Measurements from ENCODE around the gene ZBTB14. TPM values are rescaled to one million over a fixed set of nuclear protein-coding genes. Genes with fewer than 3 reads are reported as not detected.

Gene ZBTB14
- total RNA-seq, 1 donor from 2014 or later: 33.4 TPM

DNA sequence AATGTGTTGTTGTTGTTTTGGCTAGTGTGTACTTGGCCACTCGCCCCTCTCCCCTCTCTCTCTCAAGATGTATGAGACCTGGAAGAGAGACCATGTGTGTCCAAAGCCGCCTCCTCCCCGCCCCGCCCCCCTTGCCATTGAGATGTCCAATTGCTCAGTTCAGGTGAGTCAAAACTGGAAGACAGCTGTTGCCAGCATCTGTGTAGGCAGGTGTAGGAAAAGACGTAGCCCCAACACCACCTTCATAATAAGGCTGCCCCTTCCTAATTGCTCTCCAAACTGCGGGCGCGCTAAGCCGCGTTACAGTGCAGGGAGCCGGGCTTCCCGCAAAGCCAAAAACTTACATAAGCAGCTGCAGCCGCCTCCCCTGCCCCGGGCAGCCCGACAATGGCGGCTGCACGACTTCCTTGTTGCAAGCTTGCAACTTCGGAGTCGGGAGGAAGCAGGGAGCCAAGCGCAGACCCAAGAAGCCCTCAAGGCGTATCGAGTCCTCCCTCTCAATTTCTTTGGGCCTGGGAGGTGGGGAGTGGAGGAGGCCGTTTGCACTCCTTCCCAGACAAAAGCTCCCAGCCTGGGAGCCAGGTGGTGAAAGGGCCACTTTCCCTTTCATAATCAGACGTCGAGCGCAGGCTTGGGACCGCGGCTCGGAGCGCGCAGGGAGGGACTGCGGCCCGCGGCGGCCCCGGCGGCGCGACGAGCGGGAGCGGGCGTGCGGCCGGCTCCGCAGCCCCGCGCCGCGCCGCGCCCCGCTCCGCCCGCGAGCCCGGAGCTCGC lies 882 bp downstream of the ZBTB14 start:
- FAIRE-seq: no peak
- peak; percentile 14 to 31 for DNase-seq (ENCODE audit: low spot score in 2 of 2)

DNA sequence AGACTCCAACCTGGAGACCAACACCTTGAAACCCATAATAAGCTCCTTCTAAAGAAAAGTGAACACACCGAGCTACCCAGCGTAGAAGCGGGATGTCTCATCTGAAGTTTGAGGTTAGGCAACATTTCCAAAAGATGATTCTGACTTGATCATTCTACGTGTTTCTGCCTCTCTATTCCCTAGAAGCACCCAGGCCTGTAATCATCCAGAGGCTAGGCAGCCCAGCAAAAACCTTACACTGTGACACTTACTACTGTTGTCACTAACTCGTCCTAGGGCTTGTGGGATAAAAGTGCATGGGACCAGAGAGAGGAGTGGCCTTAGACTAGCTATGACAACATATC lies 1.4 kb downstream of the ZBTB14 start:
- DNase-seq (ENCODE audit: low spot score in 2 of 2) (no peak), FAIRE-seq (no peak)

DNA sequence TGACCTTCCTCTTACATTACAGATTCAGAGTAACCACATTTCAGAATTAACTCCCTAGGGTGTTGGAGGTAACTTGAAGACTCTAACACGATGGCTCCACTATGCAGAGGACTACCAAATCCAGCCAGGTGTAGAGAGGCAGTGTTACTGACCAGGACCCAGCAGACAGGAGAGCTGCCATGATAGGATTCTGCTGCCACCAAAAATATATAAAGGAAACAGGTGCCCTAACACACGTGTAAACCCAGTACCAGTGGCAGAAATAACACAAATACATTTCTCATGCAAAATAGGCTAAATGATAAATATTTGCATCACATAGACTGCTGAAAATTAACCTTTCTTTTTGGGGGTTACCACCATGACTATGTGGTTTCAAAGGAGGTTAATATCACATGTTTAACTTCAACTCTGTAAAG lies 7.0 kb downstream of the ZBTB14 start:
- no peak for DNase-seq (ENCODE audit: low spot score in 2 of 2)
- FAIRE-seq: no peak

DNA sequence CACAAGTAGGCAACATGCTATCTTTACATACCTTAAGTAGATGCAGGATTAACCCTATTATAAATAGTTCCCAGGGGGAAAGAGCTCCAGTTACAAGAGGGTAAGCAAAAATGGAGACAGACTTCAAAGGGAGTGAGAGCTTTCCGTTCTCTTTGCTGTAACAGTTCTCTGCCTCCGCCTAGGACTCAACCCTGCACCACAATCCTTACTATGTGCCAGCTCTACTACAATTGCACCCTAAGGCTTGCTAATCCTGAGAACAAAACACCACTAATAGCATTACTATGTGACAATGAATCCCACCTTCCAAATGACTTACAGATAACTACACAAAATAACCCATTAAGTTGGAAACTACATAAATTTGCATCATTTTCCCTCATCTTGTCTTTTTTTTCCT lies 7.7 kb downstream of the ZBTB14 start:
- FAIRE-seq (no peak), DNase-seq (ENCODE audit: low spot score in 2 of 2) (no peak)

DNA sequence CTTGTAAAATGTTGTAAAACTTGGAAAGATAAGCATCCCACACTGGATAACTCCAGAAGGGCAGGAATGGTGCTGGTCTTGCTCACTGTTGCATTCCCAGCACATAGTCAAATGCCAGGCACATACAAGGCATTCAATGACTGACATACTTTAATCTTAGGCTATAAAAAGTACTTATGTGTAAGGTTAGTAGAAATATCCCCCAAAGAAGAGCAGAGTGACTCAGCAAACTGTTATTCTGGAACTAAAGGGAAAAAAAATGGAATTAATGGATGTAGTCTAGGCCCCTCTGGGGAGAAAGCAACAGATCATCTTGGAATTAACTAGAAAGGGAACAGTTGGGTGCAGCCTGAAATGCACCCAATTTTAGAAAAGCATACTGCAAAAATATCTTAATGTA lies 9.0 kb downstream of the ZBTB14 start:
- no peak for FAIRE-seq
- no peak for DNase-seq (ENCODE audit: low spot score in 2 of 2)

DNA sequence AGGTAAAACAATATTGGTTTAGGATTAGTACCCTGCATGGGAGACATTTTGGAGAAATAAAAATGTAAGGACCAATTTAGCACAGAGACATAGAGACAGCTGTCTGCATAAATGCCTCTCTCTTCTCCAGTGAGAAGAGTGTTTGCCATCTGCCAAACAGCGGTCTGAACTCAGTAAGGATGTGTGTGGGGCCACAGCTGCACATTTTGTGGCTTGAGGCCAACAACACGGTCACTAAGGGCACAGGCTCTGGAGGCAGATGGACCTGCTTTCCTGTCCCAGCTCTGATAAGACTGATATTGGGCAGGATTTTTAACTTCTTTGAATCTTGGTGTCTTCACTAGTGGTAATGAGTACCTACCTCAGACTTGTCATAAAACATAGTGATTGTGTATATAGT lies 10.2 kb downstream of the ZBTB14 start:
- no peak for FAIRE-seq

DNA sequence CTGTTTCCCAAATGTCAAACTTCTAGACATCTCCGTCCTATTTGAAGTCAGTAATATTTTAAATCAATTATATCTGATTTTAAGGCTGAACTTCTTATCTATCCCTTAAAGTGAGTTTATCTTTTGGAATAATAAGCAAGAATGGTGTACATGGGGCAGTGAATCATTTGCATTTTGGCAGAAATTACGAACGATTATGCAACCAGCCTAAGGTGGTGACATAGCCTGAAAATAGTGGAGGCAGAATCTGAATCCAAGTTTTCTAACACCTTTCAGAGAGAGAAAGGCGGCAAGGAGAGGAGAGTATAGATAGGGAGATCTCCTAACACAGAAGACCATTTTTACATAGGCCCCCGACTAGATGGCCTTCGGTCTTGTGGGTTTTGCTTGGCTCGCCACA lies 10.7 kb downstream of the ZBTB14 start:
- no peak for FAIRE-seq
- DNase-seq (ENCODE audit: low spot score in 2 of 2): no peak

More for the DNA sequence above, 10.2 kb downstream of the ZBTB14 start:
- DNase-seq (ENCODE audit: low spot score in 2 of 2): no peak

DNA sequence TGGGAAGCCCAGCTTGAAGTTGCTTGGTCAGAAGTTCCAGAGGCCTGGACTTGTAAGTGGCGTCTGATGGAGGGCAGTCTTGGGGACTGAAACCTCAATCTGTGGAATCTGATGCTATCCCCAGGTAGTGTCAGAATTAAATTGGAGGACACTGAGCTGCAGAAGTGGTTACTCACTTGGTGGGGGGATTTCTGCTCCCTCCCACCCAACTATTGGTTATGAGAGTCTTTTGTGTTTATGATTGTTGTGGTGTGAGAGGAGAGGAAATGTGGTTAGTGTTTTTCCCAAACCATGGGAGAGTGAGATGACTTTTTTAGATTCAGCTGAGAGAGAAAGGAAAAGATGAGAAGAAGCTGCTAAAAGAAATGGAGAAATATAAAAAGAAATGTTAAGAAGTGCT lies 12.8 kb downstream of the ZBTB14 start:
- FAIRE-seq (no peak), DNase-seq (ENCODE audit: low spot score in 2 of 2) (no peak)

DNA sequence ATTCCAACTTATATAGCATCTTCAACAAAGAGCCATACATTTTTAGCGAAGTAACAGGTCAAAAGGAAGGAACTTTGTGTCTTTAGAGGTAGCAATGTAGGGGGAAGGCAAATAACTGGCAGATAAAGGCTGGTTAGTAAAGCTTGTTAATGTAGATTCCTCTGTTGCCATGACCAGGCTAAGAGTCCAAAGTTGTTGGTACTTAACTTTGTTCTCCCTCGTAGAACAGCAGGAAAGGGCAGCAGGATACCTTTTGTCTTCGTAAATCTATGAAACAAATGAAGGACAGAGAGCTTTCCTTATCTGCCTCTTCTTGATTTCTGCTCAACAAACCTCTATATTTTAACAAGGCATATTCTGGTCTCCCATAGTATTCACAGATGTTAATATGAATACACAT lies 18.6 kb downstream of the ZBTB14 start:
- no peak for FAIRE-seq

DNA sequence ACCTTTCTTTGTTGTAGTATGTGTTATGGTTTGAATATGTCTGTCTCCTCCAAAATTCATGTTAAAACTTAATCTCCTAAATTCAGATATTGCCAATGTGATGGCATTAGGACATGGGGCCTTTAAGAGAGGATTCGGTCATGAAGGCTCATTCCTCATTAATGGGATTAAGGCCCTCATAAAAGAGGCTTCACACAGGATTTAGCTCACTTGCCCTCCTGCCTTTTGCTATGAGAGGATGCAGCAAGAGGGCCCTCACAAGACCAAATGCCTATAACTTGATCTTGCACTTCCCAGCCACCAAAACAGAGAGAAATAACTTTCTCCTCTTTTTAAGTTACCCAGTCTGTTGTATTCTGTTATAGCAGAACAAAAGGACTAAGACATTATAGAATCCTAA lies 19.7 kb downstream of the ZBTB14 start:
- FAIRE-seq (no peak), DNase-seq (ENCODE audit: low spot score in 2 of 2) (no peak)

More for the DNA sequence above, 18.6 kb downstream of the ZBTB14 start:
- DNase-seq (ENCODE audit: low spot score in 2 of 2): no peak

DNA sequence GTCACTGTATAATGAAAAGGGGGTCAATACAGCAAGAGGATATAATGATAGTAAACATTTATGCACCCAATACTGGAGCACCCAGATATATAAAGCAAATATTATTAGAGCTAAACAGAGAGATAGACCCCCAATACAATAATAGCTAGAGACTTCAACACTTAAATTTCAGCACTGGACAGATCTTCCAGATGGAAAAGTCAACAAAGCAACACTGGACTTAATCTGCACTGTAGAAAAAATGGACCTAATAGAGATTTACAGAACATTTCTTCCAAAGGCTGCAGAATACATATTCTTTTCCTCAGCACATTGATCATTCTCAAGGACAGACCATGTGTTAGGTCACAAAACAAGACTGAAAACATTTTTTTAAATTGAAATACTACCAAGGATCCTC lies 26.7 kb downstream of the ZBTB14 start:
- no peak for FAIRE-seq

DNA sequence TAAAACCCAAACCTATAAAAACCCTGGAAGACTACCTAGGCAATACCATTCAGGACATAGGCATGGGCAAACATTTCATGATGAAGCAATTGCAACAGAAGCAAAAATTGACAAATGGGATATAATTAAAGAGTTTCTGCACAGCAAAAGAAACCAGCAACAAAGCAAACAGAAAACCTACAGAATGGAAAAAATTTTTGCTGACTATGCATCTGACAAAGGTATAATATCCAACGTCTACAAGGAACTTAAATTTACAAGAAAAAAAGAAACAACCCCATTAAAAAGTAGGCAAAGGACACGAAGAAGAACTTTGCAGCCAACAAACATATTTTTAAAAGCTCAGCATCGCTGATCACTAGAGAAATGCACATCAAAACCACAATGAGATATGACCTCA lies 28.8 kb downstream of the ZBTB14 start:
- no peak for DNase-seq (ENCODE audit: low spot score in 2 of 2)
- no peak for FAIRE-seq

More for the DNA sequence above, 26.7 kb downstream of the ZBTB14 start:
- DNase-seq (ENCODE audit: low spot score in 2 of 2): no peak

DNA sequence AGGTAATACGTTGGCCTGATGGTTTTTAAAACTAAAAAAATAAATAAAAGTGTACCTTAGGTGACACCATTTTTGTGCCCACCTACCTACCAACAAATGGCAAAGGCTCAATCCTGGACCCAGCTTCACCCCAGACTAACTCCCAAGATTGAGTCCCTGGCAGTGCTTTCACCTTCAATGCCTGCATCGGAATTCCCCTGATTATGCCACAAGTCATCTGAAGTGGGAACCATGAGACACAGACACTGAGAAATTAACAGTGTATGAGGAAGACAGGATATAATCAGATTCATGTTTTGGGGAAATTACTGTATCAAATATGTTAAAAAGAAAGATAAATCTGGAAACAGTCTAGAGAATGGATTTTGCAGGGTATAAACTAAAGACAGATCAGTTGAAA lies 41.6 kb downstream of the ZBTB14 start:
- FAIRE-seq (no peak), DNase-seq (ENCODE audit: low spot score in 2 of 2) (no peak)

DNA sequence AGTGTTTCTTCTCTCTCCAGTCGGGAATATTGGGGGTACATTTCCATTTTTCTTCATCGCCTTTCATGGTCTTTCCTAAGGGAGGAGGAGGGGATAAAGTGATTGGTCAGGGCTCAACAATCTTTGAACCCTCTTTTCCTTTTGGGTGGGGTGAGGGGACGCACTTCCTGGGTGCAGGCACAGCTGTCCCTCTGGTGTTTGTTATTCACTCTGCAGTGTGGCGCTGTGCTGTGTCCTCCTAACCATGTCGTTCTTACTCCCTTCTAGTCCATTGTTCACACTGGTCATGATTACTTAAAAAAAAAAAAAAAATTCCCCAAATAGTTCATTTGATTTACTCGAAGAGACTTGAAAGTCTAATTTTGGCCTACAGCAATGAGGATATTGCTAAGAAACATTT lies 44.4 kb downstream of the ZBTB14 start:
- FAIRE-seq (no peak), DNase-seq (ENCODE audit: low spot score in 2 of 2) (no peak)

DNA sequence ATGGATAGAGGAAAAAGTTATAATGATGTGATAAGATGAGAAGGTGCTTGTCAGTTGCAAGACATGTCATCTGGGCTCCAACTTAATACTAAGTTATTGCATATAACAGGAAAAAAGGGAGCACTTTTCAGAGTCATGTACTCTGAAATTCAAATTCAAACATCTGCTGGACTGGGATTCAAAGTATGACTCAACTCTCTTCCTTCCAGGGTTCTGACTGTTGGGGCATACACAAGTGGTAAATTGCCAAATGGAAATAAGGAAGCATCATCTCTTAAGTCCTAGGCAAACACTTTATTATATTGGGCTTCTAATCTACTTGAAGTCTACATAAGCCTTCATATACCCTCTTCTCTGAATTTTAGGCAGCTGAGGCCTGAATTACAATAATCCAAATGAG lies 44.9 kb downstream of the ZBTB14 start:
- no peak for FAIRE-seq
- no peak for DNase-seq (ENCODE audit: low spot score in 2 of 2)

DNA sequence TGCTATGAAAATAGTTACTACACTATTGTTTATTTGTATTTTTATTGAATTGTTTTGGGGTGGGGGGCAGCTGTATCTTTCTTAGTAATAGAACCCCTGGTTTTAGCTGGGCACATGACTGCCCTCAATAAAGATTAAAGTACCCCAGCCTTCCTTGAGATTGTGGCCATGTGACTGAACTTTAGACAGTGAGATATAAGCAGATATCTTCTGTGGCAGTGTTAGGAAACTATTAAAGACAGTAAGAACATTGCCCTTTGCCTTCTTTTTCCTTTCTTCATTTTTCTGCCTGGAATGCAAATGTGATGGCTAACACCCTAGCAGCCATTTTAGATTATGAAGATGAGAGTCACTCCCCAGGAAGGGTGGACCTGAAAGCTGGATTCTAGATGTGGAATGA lies 50.6 kb downstream of the ZBTB14 start:
- no peak for FAIRE-seq
- no peak for DNase-seq (ENCODE audit: low spot score in 2 of 2)

DNA sequence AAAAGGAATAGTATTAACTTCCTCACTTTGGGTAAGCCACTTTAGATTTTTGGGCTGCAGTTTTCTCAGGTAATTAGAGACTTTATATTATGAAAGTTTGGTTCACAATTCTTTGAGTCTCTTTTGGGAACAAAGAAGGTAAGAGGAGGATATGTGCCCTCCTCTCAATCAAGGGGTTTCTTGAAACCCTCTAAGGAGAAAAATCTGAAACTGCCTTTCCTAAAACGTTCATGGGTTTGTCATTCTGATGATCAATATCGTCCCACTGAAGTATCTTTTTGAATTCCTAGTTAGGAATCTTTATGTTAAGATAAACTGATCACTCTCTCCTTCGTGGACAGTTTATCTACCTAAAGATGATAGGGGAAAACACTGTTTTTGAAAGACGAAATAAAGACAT lies 56.1 kb downstream of the ZBTB14 start:
- DNase-seq (ENCODE audit: low spot score in 2 of 2) (no peak), FAIRE-seq (no peak)

Other genes starting within 250 kb of the ZBTB14 start
- gene AKAIN1, start 98.5 kb downstream of the ZBTB14 start, total RNA-seq: 4.5 TPM
- gene EPB41L3, start 248.3 kb upstream of the ZBTB14 start, total RNA-seq: 57.5 TPM

All from frontal cortex (tissue), 4 donors.